ENCODE measurements around the gene ALPP. TPM values are rescaled to one million over a fixed set of nuclear protein-coding genes. Genes with fewer than 3 reads are reported as not detected.

ALPP gene
- total RNA-seq, 1 experiment from 2014 or later = 8.6 TPM

GRCh38 chr2:232396683-232397082, 18.1 kb downstream of the ALPP start:
- no peaks in the 10 kb centered on the region for H3F3A ChIP-seq (ENCODE audit: low read length, unreplicated experiment)
- DNase-seq (no peak), ATAC-seq (no peak)
- no peak overlapping the region for H3K4me3 ChIP-seq (ENCODE audit: low read length)
- no peaks in the 10 kb centered on the region for H3K9me3 ChIP-seq (ENCODE audit: low read length)
- H2AFZ ChIP-seq (ENCODE audit: low read length) = no peak overlapping the region
- peaks cover 5% of the 10 kb centered on the region; the same call in 1 of the 2 replicates for H3K4me1 ChIP-seq (ENCODE audit: insufficient read depth, low read length)
- ChIA-PET CTCF (no interaction called here), POLR2A (ENCODE audit: unreplicated experiment) (no interaction called here)
- H4K20me1 ChIP-seq (ENCODE audit: low read length) = no peaks in the 10 kb centered on the region
- H3K9me2 ChIP-seq (replicated peaks; ENCODE audit: low read length) = no peaks in the 10 kb centered on the region
- no peak for TF ChIP-seq EZH2 (IDR thresholded peaks at IDR 0.05; ENCODE audit: low read length, unreplicated experiment)
- no peak for TF ChIP-seq EZH2phosphoT487 (IDR thresholded peaks at IDR 0.05; ENCODE audit: borderline replicate concordance, low read length)
- no peak for TF ChIP-seq CTCF (conservative IDR thresholded peaks at IDR 0.05; ENCODE audit: low read depth, low read length)
- no peaks in the 10 kb centered on the region for H3K36me3 ChIP-seq (ENCODE audit: low read depth, low read length)
- intact Hi-C loops (cut with micrococcal nuclease) = no loop called here
- H3K79me2 ChIP-seq (ENCODE audit: low read length) = no peaks in the 10 kb centered on the region
- H3K9ac ChIP-seq (ENCODE audit: low read length) = no peak overlapping the region
- BruUV-seq (replicated peaks) = no TSS peak
- H3K27me3 ChIP-seq (ENCODE audit: low read length) = no peaks in the 10 kb centered on the region
- H3K4me2 ChIP-seq (ENCODE audit: low read length) = no peak overlapping the region
- no peak overlapping the region for H3K27ac ChIP-seq (ENCODE audit: low read length)

DNA sequence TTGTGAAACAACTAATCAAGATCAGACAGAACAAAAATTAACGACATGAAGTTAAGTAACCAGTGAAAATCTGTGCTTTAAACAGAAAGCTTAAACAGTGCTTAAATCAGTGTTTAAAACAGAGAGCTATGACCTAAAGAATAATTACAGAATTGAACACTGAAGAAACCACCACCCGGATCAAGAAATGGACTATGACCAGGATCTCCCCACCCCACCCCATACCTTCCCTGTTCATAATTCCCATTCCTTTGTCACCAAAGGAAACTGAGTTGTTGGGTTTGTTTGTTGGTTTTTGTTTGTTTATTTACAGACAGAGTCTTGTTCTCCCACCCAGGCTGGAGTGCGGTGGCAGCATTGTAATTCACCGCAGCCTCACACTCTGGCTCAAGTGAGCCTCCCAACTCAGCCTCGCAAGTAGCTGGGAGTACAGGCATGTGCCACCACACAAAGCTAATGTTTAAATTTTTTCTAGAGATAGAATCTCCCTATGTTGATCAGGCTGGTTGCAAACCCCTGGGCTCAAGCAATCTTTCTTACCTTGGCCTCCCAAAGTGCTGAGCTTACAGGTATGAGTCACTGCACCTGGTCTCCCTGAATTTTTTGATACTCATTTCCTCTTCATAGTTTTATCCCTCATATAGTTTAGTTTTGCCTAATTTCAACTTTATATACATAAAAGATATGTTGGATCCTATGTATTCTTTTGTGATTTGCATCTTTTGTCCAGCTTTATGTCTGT, 19.9 kb downstream of the ALPP start:
- CTCF ChIA-PET = no interaction called here
- Histone ChIP-seq H4K20me1 (ENCODE audit: low read length) (no peaks in the 10 kb centered on the region), H2AFZ (ENCODE audit: low read length) (no peak overlapping the region), H3K4me3 (ENCODE audit: low read length) (no peak overlapping the region), H3K27ac (ENCODE audit: low read length) (no peak overlapping the region), H3K27me3 (ENCODE audit: low read length) (no peaks in the 10 kb centered on the region), H3K4me2 (ENCODE audit: low read length) (no peak overlapping the region), H3K9ac (ENCODE audit: low read length) (no peak overlapping the region), H3K9me3 (ENCODE audit: low read length) (no peaks in the 10 kb centered on the region), H3K4me1 (ENCODE audit: insufficient read depth, low read length) (peaks cover 5% of the 10 kb centered on the region; the same call in 1 of the 2 replicates), H3K79me2 (ENCODE audit: low read length) (no peaks in the 10 kb centered on the region), H3K36me3 (ENCODE audit: low read depth, low read length) (no peaks in the 10 kb centered on the region), H3F3A (ENCODE audit: low read length, unreplicated experiment) (no peaks in the 10 kb centered on the region), H3K9me2 (replicated peaks; ENCODE audit: low read length) (no peaks in the 10 kb centered on the region)
- TF ChIP-seq EZH2phosphoT487 (IDR thresholded peaks at IDR 0.05; ENCODE audit: borderline replicate concordance, low read length) (no peak), EZH2 (IDR thresholded peaks at IDR 0.05; ENCODE audit: low read length, unreplicated experiment) (no peak), CTCF (conservative IDR thresholded peaks at IDR 0.05; ENCODE audit: low read depth, low read length) (no peak)
- peak; percentile 24; the same call in 1 of the 2 replicates for ATAC-seq
- BruUV-seq (replicated peaks) = no TSS peak
- DNase-seq = peak; percentile 35
- POLR2A ChIA-PET (ENCODE audit: unreplicated experiment) = no interaction called here
- intact Hi-C loops (cut with micrococcal nuclease) = no loop called here

Measured in PC-3 (cell line).